ENCODE results near the gene DISP3.

Gene DISP3

GRCh38 chr1:11536573-11537379 lies 57.8 kb downstream of the DISP3 start:
- H4K8ac ChIP-seq (ENCODE audit: low read length): no peak overlapping the region
- no peaks in the 10 kb centered on the region for H3K36me3 ChIP-seq (ENCODE audit: control insufficient read depth in 1 of 2, insufficient read depth in 2 of 2, low read depth in 1 of 2, low read length in 2 of 2)
- H3K4me1 ChIP-seq (ENCODE audit: control insufficient read depth, insufficient read depth, low read depth, low read length): no peaks in the 10 kb centered on the region
- no peak overlapping the region for H3K4ac ChIP-seq (ENCODE audit: low read depth in 1 of 2, low read length in 2 of 2)
- no peak for DNase-seq
- no peak overlapping the region for H2BK12ac ChIP-seq (ENCODE audit: low read length in 2 of 2)
- no peak overlapping the region for H2BK120ac ChIP-seq (ENCODE audit: low read depth, low read length)
- H2BK5ac ChIP-seq (ENCODE audit: low read depth, low read length, poor library complexity, severe bottlenecking): no peak overlapping the region
- no peak overlapping the region for H3K4me2 ChIP-seq (ENCODE audit: low read length, poor library complexity, severe bottlenecking)
- no peak overlapping the region for H3K23ac ChIP-seq (ENCODE audit: low read length in 2 of 2)
- H3K9ac ChIP-seq (ENCODE audit: low read length): no peak overlapping the region
- peak overlapping the region in 1 of 2 experiments; percentile 5 for H3K4me3 ChIP-seq (ENCODE audit: insufficient read depth in 1 of 2, low read depth in 1 of 2, low read length in 2 of 2)
- H3K27me3 ChIP-seq (ENCODE audit: control insufficient read depth in 1 of 2, insufficient read depth in 1 of 2, low read length in 2 of 2): peaks cover 0 to 44% of the 10 kb centered on the region in 2 experiments
- no peak overlapping the region for H2AK5ac ChIP-seq (ENCODE audit: low read length, severe bottlenecking)
- no peak overlapping the region for H3K27ac ChIP-seq (ENCODE audit: low read length, poor library complexity, severe bottlenecking)
- no peaks in the 10 kb centered on the region for H3K9me3 ChIP-seq (ENCODE audit: control insufficient read depth, low read length)
- no peak overlapping the region for H3K14ac ChIP-seq (ENCODE audit: low read length in 2 of 2)
- H3K18ac ChIP-seq (ENCODE audit: low read depth in 1 of 2, low read length in 2 of 2): no peak overlapping the region
- no peak overlapping the region for H4K91ac ChIP-seq (ENCODE audit: low read length)
- no peaks in the 10 kb centered on the region for H3K79me1 ChIP-seq (replicated peaks; ENCODE audit: low read length, poor library complexity, severe bottlenecking)
- H2AFZ ChIP-seq (ENCODE audit: low read depth, low read length): no peak overlapping the region
- no peak overlapping the region for H2BK15ac ChIP-seq (ENCODE audit: low read depth, poor library complexity, severe bottlenecking)
- 84% methylated on average over 26 of the region's 26 CpGs for WGBS

- no peaks in the 10 kb centered on the region for H3K79me1 ChIP-seq (replicated peaks; ENCODE audit: low read length, poor library complexity, severe bottlenecking)
- 83% methylated on average over 9 of the region's 9 CpGs for WGBS
- no peak overlapping the region for H3K9ac ChIP-seq (ENCODE audit: low read length)
- H2BK12ac ChIP-seq (ENCODE audit: low read length in 2 of 2): no peak overlapping the region
- H2BK5ac ChIP-seq (ENCODE audit: low read depth, low read length, poor library complexity, severe bottlenecking): no peak overlapping the region
- no peak overlapping the region for H3K18ac ChIP-seq (ENCODE audit: low read depth in 1 of 2, low read length in 2 of 2)
- H2AK5ac ChIP-seq (ENCODE audit: low read length, severe bottlenecking): no peak overlapping the region
- peaks cover 0 to 50% of the 10 kb centered on the region in 2 experiments for H3K27me3 ChIP-seq (ENCODE audit: control insufficient read depth in 1 of 2, insufficient read depth in 1 of 2, low read length in 2 of 2)
- H2AFZ ChIP-seq (ENCODE audit: low read depth, low read length): no peak overlapping the region
- H3K4me2 ChIP-seq (ENCODE audit: low read length, poor library complexity, severe bottlenecking): no peak overlapping the region
- H3K9me3 ChIP-seq (ENCODE audit: control insufficient read depth, low read length): no peaks in the 10 kb centered on the region
- no peaks in the 10 kb centered on the region for H3K4me1 ChIP-seq (ENCODE audit: control insufficient read depth, insufficient read depth, low read depth, low read length)
- H3K14ac ChIP-seq (ENCODE audit: low read length in 2 of 2): no peak overlapping the region
- no peak overlapping the region for H3K27ac ChIP-seq (ENCODE audit: low read length, poor library complexity, severe bottlenecking)
- no peak overlapping the region for H3K4ac ChIP-seq (ENCODE audit: low read depth in 1 of 2, low read length in 2 of 2)
- no peak overlapping the region for H2BK15ac ChIP-seq (ENCODE audit: low read depth, poor library complexity, severe bottlenecking)
- DNase-seq: no peak
- H4K91ac ChIP-seq (ENCODE audit: low read length): no peak overlapping the region
- no peak overlapping the region for H2BK120ac ChIP-seq (ENCODE audit: low read depth, low read length)
- H4K8ac ChIP-seq (ENCODE audit: low read length): no peak overlapping the region
- H3K36me3 ChIP-seq (ENCODE audit: control insufficient read depth in 1 of 2, insufficient read depth in 2 of 2, low read depth in 1 of 2, low read length in 2 of 2): no peaks in the 10 kb centered on the region
- no peak overlapping the region for H3K4me3 ChIP-seq (ENCODE audit: insufficient read depth in 1 of 2, low read depth in 1 of 2, low read length in 2 of 2)
- H3K23ac ChIP-seq (ENCODE audit: low read length in 2 of 2): no peak overlapping the region
These were observed 58.4 kb downstream of the DISP3 start for GRCh38 chr1:11537380-11537764.

- Histone ChIP-seq H4K8ac (ENCODE audit: low read length) (no peak overlapping the region), H3K27ac (ENCODE audit: low read length, poor library complexity, severe bottlenecking) (no peak overlapping the region)
These were observed 59.1 kb downstream of the DISP3 start for GRCh38 chr1:11537854-11538591.

GRCh38 chr1:11538886-11539285 lies 59.9 kb downstream of the DISP3 start:
- Histone ChIP-seq H3K36me3 (ENCODE audit: control insufficient read depth in 1 of 2, insufficient read depth in 2 of 2, low read depth in 1 of 2, low read length in 2 of 2) (no peaks in the 10 kb centered on the region), H2AK5ac (ENCODE audit: low read length, severe bottlenecking) (no peak overlapping the region), H4K8ac (ENCODE audit: low read length) (no peak overlapping the region), H3K27me3 (ENCODE audit: control insufficient read depth in 1 of 2, insufficient read depth in 1 of 2, low read length in 2 of 2) (peaks cover 0 to 58% of the 10 kb centered on the region in 2 experiments), H2BK15ac (ENCODE audit: low read depth, poor library complexity, severe bottlenecking) (no peak overlapping the region), H3K79me1 (replicated peaks; ENCODE audit: low read length, poor library complexity, severe bottlenecking) (no peaks in the 10 kb centered on the region), H2BK12ac (ENCODE audit: low read length in 2 of 2) (no peak overlapping the region), H3K23ac (ENCODE audit: low read length in 2 of 2) (no peak overlapping the region), H3K9me3 (ENCODE audit: control insufficient read depth, low read length) (no peaks in the 10 kb centered on the region), H3K18ac (ENCODE audit: low read depth in 1 of 2, low read length in 2 of 2) (no peak overlapping the region), H3K4me2 (ENCODE audit: low read length, poor library complexity, severe bottlenecking) (no peak overlapping the region), H4K91ac (ENCODE audit: low read length) (no peak overlapping the region), H3K27ac (ENCODE audit: low read length, poor library complexity, severe bottlenecking) (no peak overlapping the region), H3K4me3 (ENCODE audit: insufficient read depth in 1 of 2, low read depth in 1 of 2, low read length in 2 of 2) (no peak overlapping the region), H2BK5ac (ENCODE audit: low read depth, low read length, poor library complexity, severe bottlenecking) (no peak overlapping the region), H2BK120ac (ENCODE audit: low read depth, low read length) (no peak overlapping the region), H3K14ac (ENCODE audit: low read length in 2 of 2) (no peak overlapping the region), H3K4ac (ENCODE audit: low read depth in 1 of 2, low read length in 2 of 2) (no peak overlapping the region), H3K4me1 (ENCODE audit: control insufficient read depth, insufficient read depth, low read depth, low read length) (no peaks in the 10 kb centered on the region), H2AFZ (ENCODE audit: low read depth, low read length) (no peak overlapping the region), H3K9ac (ENCODE audit: low read length) (no peak overlapping the region)
- no peak for DNase-seq
- 79% methylated on average over 9 of the region's 9 CpGs for WGBS

More at GRCh38 chr1:11537854-11538591, 59.1 kb downstream of the DISP3 start:
- Histone ChIP-seq H3K4ac (ENCODE audit: low read depth in 1 of 2, low read length in 2 of 2) (no peak overlapping the region), H2AK5ac (ENCODE audit: low read length, severe bottlenecking) (no peak overlapping the region), H2BK120ac (ENCODE audit: low read depth, low read length) (no peak overlapping the region), H2BK5ac (ENCODE audit: low read depth, low read length, poor library complexity, severe bottlenecking) (no peak overlapping the region), H3K4me1 (ENCODE audit: control insufficient read depth, insufficient read depth, low read depth, low read length) (no peaks in the 10 kb centered on the region), H3K36me3 (ENCODE audit: control insufficient read depth in 1 of 2, insufficient read depth in 2 of 2, low read depth in 1 of 2, low read length in 2 of 2) (no peaks in the 10 kb centered on the region), H2BK12ac (ENCODE audit: low read length in 2 of 2) (no peak overlapping the region), H3K9ac (ENCODE audit: low read length) (no peak overlapping the region), H2AFZ (ENCODE audit: low read depth, low read length) (no peak overlapping the region), H2BK15ac (ENCODE audit: low read depth, poor library complexity, severe bottlenecking) (no peak overlapping the region), H3K14ac (ENCODE audit: low read length in 2 of 2) (no peak overlapping the region), H3K27me3 (ENCODE audit: control insufficient read depth in 1 of 2, insufficient read depth in 1 of 2, low read length in 2 of 2) (peaks cover 0 to 55% of the 10 kb centered on the region in 2 experiments), H3K18ac (ENCODE audit: low read depth in 1 of 2, low read length in 2 of 2) (no peak overlapping the region), H3K79me1 (replicated peaks; ENCODE audit: low read length, poor library complexity, severe bottlenecking) (no peaks in the 10 kb centered on the region), H3K9me3 (ENCODE audit: control insufficient read depth, low read length) (no peaks in the 10 kb centered on the region), H3K4me3 (ENCODE audit: insufficient read depth in 1 of 2, low read depth in 1 of 2, low read length in 2 of 2) (no peak overlapping the region), H4K91ac (ENCODE audit: low read length) (no peak overlapping the region), H3K23ac (ENCODE audit: low read length in 2 of 2) (no peak overlapping the region), H3K4me2 (ENCODE audit: low read length, poor library complexity, severe bottlenecking) (no peak overlapping the region)
- DNase-seq: no peak
- WGBS: 71% methylated on average over 14 of the region's 14 CpGs

Data from mesenchymal stem cell (in vitro differentiated cells and primary cell).